ENCODE results near the gene NUP160.

DNA sequence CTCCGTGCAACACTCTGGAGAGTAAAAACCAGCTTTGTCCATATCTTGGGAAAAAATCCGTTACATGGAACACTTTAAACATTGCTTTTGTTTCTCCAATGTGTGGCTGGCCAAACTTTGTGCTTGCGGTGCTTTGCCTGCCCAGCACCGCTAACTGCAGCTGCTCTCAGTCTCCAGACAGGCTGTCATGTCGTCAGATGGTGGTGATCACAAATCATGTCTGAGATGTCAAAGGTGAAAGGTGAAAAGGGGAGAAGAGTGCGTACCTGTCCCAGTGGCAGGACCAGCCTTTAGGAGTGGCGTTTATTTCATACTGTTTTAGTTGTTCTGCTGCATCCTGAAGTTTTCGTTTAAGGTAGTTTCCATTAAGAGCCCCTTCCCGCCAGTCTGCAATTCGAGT is 115.9 kb downstream of the NUP160 start:
- TF ChIP-seq, protein P1, sequence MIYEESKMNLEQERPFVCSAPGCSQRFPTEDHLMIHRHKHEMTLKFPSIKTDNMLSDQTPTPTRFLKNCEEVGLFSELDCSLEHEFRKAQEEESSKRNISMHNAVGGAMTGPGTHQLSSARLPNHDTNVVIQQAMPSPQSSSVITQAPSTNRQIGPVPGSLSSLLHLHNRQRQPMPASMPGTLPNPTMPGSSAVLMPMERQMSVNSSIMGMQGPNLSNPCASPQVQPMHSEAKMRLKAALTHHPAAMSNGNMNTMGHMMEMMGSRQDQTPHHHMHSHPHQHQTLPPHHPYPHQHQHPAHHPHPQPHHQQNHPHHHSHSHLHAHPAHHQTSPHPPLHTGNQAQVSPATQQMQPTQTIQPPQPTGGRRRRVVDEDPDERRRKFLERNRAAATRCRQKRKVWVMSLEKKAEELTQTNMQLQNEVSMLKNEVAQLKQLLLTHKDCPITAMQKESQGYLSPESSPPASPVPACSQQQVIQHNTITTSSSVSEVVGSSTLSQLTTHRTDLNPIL (CRISPR knock-in tag; IDR thresholded peaks at IDR 0.05; ENCODE audit: low read depth): no peak
- TF ChIP-seq TOX (CRISPR knock-in tag; IDR thresholded peaks at IDR 0.05; ENCODE audit: borderline replicate concordance) (no peak), ZFP3 (CRISPR knock-in tag; IDR thresholded peaks at IDR 0.05) (no peak), GLIS3 (CRISPR knock-in tag; IDR thresholded peaks at IDR 0.05) (no peak), PPARA (CRISPR knock-in tag; IDR thresholded peaks at IDR 0.05; ENCODE audit: borderline replicate concordance) (no peak), TCF4 (CRISPR knock-in tag; IDR thresholded peaks at IDR 0.05; ENCODE audit: borderline replicate concordance) (no peak)
- TF ChIP-seq, protein P2, sequence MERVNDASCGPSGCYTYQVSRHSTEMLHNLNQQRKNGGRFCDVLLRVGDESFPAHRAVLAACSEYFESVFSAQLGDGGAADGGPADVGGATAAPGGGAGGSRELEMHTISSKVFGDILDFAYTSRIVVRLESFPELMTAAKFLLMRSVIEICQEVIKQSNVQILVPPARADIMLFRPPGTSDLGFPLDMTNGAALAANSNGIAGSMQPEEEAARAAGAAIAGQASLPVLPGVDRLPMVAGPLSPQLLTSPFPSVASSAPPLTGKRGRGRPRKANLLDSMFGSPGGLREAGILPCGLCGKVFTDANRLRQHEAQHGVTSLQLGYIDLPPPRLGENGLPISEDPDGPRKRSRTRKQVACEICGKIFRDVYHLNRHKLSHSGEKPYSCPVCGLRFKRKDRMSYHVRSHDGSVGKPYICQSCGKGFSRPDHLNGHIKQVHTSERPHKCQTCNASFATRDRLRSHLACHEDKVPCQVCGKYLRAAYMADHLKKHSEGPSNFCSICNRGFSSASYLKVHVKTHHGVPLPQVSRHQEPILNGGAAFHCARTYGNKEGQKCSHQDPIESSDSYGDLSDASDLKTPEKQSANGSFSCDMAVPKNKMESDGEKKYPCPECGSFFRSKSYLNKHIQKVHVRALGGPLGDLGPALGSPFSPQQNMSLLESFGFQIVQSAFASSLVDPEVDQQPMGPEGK (CRISPR knock-in tag; IDR thresholded peaks at IDR 0.05; ENCODE audit: borderline replicate concordance): no peak
